Bronchial epithelial cell (primary cell): ENCODE data around the gene LSAMP. TPM values are rescaled to one million over a fixed set of nuclear protein-coding genes. Genes with fewer than 3 reads are reported as not detected.

Experiments
- DNase-seq: peaks from one replicate; pipeline ENCODE4 v3.0.0-alpha.2; 2010; ENCODE audit warnings: low read depth
- FAIRE-seq: peaks from 2 replicates; lab custom pipeline; 2011; peaks lifted over from hg19 to GRCh38; lab: Jason Lieb, UNC
- H3K27me3 ChIP-seq: 2 replicates; pipeline ENCODE4 v1.5.1; 2011; ENCODE audit warnings: low read length; ENCODE audit not compliant: control insufficient read depth, insufficient read depth
- H3K36me3 ChIP-seq: 2 replicates; pipeline ENCODE4 v1.5.1; 2011; ENCODE audit warnings: low read length; ENCODE audit not compliant: control insufficient read depth, insufficient read depth
- H3K4me3 ChIP-seq: 2 replicates; pipeline ENCODE4 v1.5.1; 2011; ENCODE audit warnings: mild to moderate bottlenecking, low read depth, low read length, control low read depth
- CTCF ChIP-seq: IDR thresholded peaks from 2 replicates; pipeline ENCODE4 v1.5.1; 2011; ENCODE audit warnings: mild to moderate bottlenecking, moderate library complexity, low read length, control low read depth, inconsistent platforms; ENCODE audit not compliant: insufficient read depth, severe bottlenecking
- total RNA-seq: library from RNA; depleted of rRNA; stranded (reverse); fragments of >200 nt; gene quantifications from 2 replicates; pipeline ENCODE4 v1.2.1, GENCODE V29; 2014

LSAMP gene
- total RNA-seq, 1 donor from 2014 or later = 0.26 TPM

- DNase-seq (no peak), FAIRE-seq (no peak)
- no peak for TF ChIP-seq CTCF
- H3K36me3 ChIP-seq = no peaks in the 10 kb centered on the region
- H3K27me3 ChIP-seq = no peaks in the 10 kb centered on the region
- H3K4me3 ChIP-seq = no peak overlapping the region
These were observed 163.8 kb downstream of the LSAMP start for GRCh38 chr3:116281313-116282143.

GRCh38 chr3:116280130-116280740, 165.1 kb downstream of the LSAMP start:
- FAIRE-seq (no peak), DNase-seq (no peak)
- no peaks in the 10 kb centered on the region for H3K27me3 ChIP-seq
- TF ChIP-seq CTCF = no peak
- no peak overlapping the region for H3K4me3 ChIP-seq
- H3K36me3 ChIP-seq = no peaks in the 10 kb centered on the region

- FAIRE-seq (no peak), DNase-seq (no peak)
- H3K27me3 ChIP-seq = no peaks in the 10 kb centered on the region
- no peaks in the 10 kb centered on the region for H3K36me3 ChIP-seq
- TF ChIP-seq CTCF = no peak
- H3K4me3 ChIP-seq = no peak overlapping the region
These were observed 168.6 kb downstream of the LSAMP start for GRCh38 chr3:116276675-116277074.

- Histone ChIP-seq H3K27me3 (no peaks in the 10 kb centered on the region), H3K36me3 (no peaks in the 10 kb centered on the region), H3K4me3 (no peak overlapping the region)
- FAIRE-seq (no peak), DNase-seq (no peak)
- no peak for TF ChIP-seq CTCF
These were observed 175.2 kb downstream of the LSAMP start for GRCh38 chr3:116270056-116270455.

GRCh38 chr3:116267116-116267515, 178.2 kb downstream of the LSAMP start:
- Histone ChIP-seq H3K27me3 (no peaks in the 10 kb centered on the region), H3K36me3 (no peaks in the 10 kb centered on the region), H3K4me3 (no peak overlapping the region)
- TF ChIP-seq CTCF = no peak
- FAIRE-seq = no peak
- DNase-seq = no peak
